Spleen (tissue), 11 donors: Measurements from ENCODE around the gene HLCS. TPM values are rescaled to one million over a fixed set of nuclear protein-coding genes. Genes with fewer than 3 reads are reported as not detected.

Experiments
- DNase-seq: peaks from one replicate; pipeline ENCODE4 v3.0.0-alpha.2; 2020
- H3K27ac ChIP-seq, 8 donors: fragments of 200-600 bp; sonication (generic) in 7 of 8; 1 replicate in 4 of 8; 2 replicates in 4 of 8; pipeline versions ENCODE4 v1.5.0 to v1.8.0; 2016 to 2021; ENCODE audit warnings: inconsistent platforms in 4 of 8, mild to moderate bottlenecking in 4 of 8, moderate library complexity in 1 of 8
- H3K27me3 ChIP-seq, 7 donors: fragments of 200-600 bp; sonication (generic) in 6 of 7; replicated peaks in 1 of 7; 1 replicate in 4 of 7; 2 replicates in 3 of 7; pipeline versions ENCODE4 v1.5.0 to v1.8.0; 2016 to 2021; ENCODE audit warnings: inconsistent platforms in 3 of 7, mild to moderate bottlenecking in 1 of 7
- H3K36me3 ChIP-seq, 6 donors: fragments of 200-600 bp; sonication (generic) in 5 of 6; 1 replicate in 4 of 6; 2 replicates in 2 of 6; pipeline versions ENCODE4 v1.5.0 to v1.8.0; 2016 to 2021; ENCODE audit warnings: inconsistent platforms in 2 of 6
- H3K4me1 ChIP-seq, 6 donors: fragments of 200-600 bp; sonication (generic) in 5 of 6; 1 replicate in 3 of 6; 2 replicates in 3 of 6; pipeline versions ENCODE4 v1.5.0 to v1.8.0; 2016 to 2021; ENCODE audit warnings: inconsistent platforms in 3 of 6
- H3K4me3 ChIP-seq, 8 donors: fragments of 200-600 bp; sonication (generic) in 7 of 8; 1 replicate in 4 of 8; 2 replicates in 4 of 8; pipeline versions ENCODE4 v1.5.0 to v1.8.0; 2016 to 2021; ENCODE audit warnings: inconsistent platforms in 4 of 8, mild to moderate bottlenecking in 4 of 8, moderate library complexity in 2 of 8
- H3K9me3 ChIP-seq, 8 donors: fragments of 200-600 bp; sonication (generic) in 7 of 8; 1 replicate in 4 of 8; 2 replicates in 4 of 8; pipeline versions ENCODE4 v1.5.0 to v1.8.0; 2016 to 2021; ENCODE audit warnings: inconsistent platforms in 4 of 8
- POLR2A ChIP-seq, 3 donors: fragments of 450-650 bp; IDR thresholded peaks; one replicate each; pipeline ENCODE4 v1.5.1; 2017; ENCODE audit warnings: antibody characterized with exemption in 3 of 3, mild to moderate bottlenecking in 1 of 3
- POLR2AphosphoS5 ChIP-seq, 3 donors: sonication (generic); formaldehyde crosslinking; IDR thresholded peaks; one replicate each; pipeline ENCODE4 v1.5.1; 2017; ENCODE audit warnings: antibody characterized with exemption in 3 of 3
- whole genome bisulfite sequencing, 5 donors: extraction: QIAGEN DNeasy Blood & Tissue Kit in 3 of 5; methylation state at CpG; one replicate each; pipeline versions ENCODE4 v1.1.5 to v1.1.7; 2013 to 2018; 5-methylcytosine and 5-hydroxymethylcytosine counted together
- intact Hi-C: fragments of 100-400 bp; cut with DNase I; formaldehyde crosslinking; loops from one replicate; pipeline ENCODE4 v1.15.0; 2023; ENCODE audit warnings: low total_unique reads
- polyA plus RNA-seq, 3 donors: library from polyadenylated mRNA; stranded (reverse); fragments of 200-250 nt; gene quantifications; one replicate each; pipeline ENCODE4 v1.2.1, GENCODE V29; 2013
- total RNA-seq, 7 donors: library from RNA; depleted of rRNA in 3 of 7; stranded (reverse); fragments of >200 nt in 3 of 7; fragmentation: NEBNext Ultra II Directional in 4 of 7; extraction: Animal tissue kit (Norgen Biotek cat#: 25700) in 4 of 7; gene quantifications; one replicate each; pipeline versions ENCODE4 v1.1.0 to v1.2.1, GENCODE V29; 2016 to 2021
- TF ChIP-seq, protein P1 (sequence below), 11 experiments: fragments of 200-600 bp in 7 of 11; fragments of 450-650 bp in 4 of 11; sonication (generic) in 4 of 11; IDR thresholded peaks in 8 of 11; conservative IDR thresholded peaks in 3 of 11; 1 replicate in 7 of 11; 2 replicates in 4 of 11; pipeline versions ENCODE4 v1.4.0 to v1.8.0; 2016 to 2021; ENCODE audit warnings: antibody characterized with exemption in 11 of 11, inconsistent platforms in 4 of 11, mild to moderate bottlenecking in 1 of 11
- donor health status: healthy with polysubstance abuse.
- donor health status: DM: no; HTN: no; CAD: no; lungs with moderate emphysema.
- donor health status: DM: no; HTN: no; CAD: no.
- donor health status: Bipolar disorder and iron deficiency.
- donor health status: healthy.
- donor health status: DM: no; HTN: no; CAD: no.
- donor health status: DM: yes; HTN: yes; CAD: no.

The HLCS gene
- total and polyA plus RNA-seq, 10 donors: 1.7 to 22.8 (median 16.3) TPM

DNA sequence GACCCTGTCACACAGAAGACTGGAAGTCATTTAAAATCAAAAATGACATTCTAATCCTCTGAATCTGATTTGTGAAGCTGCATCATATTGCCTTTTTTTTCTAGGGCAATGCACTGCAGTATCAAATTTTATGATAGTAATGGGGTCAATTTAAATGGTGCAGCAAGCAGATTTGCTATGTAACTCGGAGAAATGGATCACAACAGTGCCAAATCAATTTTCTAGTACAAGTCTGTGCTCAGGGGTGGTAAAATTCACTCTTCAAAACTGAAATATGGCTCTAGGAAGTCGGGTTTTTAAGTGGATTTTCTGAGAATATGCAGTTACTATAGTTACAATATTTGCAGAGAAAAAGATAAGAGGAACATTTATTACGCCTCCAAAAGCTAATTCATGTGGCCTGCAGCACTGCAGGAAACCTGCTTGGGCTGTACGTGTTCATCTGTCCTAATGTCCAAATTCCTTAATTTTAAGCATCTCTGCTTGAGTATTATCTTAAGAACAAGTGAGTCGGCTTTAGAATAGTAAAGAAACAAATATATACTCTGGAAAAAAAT, 31.5 kb downstream of the HLCS start:
- Histone ChIP-seq H3K4me3 (no peak overlapping the region), H3K27me3 (no peaks in the 10 kb centered on the region), H3K36me3 (peaks cover 0 to 45% (median 22%) of the 10 kb centered on the region in 6 donors), H3K4me1 (peaks cover 0 to 5% (median 0%) of the 10 kb centered on the region in 6 donors), H3K9me3 (no peaks in the 10 kb centered on the region), H3K27ac (no peak overlapping the region)
- 42 to 60% (median 52%) methylated on average over 5 of the region's 5 CpGs for WGBS, 5 donors
- intact Hi-C loops: no loop called here
- TF ChIP-seq, protein P1, sequence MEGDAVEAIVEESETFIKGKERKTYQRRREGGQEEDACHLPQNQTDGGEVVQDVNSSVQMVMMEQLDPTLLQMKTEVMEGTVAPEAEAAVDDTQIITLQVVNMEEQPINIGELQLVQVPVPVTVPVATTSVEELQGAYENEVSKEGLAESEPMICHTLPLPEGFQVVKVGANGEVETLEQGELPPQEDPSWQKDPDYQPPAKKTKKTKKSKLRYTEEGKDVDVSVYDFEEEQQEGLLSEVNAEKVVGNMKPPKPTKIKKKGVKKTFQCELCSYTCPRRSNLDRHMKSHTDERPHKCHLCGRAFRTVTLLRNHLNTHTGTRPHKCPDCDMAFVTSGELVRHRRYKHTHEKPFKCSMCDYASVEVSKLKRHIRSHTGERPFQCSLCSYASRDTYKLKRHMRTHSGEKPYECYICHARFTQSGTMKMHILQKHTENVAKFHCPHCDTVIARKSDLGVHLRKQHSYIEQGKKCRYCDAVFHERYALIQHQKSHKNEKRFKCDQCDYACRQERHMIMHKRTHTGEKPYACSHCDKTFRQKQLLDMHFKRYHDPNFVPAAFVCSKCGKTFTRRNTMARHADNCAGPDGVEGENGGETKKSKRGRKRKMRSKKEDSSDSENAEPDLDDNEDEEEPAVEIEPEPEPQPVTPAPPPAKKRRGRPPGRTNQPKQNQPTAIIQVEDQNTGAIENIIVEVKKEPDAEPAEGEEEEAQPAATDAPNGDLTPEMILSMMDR (IDR thresholded peaks at IDR 0.05 in 8 of 11, conservative IDR thresholded peaks at IDR 0.05 in 3 of 11): no peak
- DNase-seq: no peak

DNA sequence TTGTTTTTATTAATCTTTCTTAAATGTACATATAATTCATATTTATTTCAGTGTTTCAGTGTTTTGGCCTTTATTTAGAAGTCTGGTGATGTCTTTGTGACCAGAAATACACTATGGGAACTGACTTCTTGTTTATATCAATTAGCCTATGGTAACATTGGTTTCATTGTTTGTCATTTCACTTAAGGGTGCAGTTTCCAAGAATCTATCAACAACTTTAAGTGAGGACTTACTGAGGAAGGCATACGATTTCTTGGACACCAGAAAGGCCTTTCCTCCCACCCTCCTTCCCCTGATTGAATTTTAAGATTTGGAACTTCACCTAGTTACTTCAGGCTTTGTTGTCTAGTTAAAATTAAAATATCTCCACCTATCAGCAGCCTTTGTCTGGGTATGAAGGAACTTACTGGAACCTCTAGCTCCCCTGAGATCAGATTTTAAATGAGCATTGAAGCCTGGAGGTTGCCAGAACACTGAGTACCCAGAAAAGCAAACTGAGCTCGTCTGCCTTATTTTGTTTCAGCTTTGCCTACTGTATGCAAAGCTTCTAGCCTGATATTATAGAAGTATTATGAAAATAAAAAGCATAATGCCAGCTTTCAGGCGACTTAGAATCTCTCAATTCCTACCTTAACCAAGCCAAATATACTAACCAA, 34.2 kb downstream of the HLCS start:
- H3K4me3 ChIP-seq: no peak overlapping the region
- H3K9me3 ChIP-seq: no peaks in the 10 kb centered on the region
- H3K36me3 ChIP-seq: peaks cover 0 to 55% (median 20%) of the 10 kb centered on the region in 6 donors
- DNase-seq: no peak
- WGBS, 5 donors: 83 to 93% (median 86%) methylated on average over 3 of the region's 3 CpGs
- TF ChIP-seq POLR2A (IDR thresholded peaks at IDR 0.05) (no peak), POLR2AphosphoS5 (IDR thresholded peaks at IDR 0.05) (no peak)
- TF ChIP-seq, protein P1 (IDR thresholded peaks at IDR 0.05 in 8 of 11, conservative IDR thresholded peaks at IDR 0.05 in 3 of 11): no peak
- no peak overlapping the region for H3K27ac ChIP-seq
- intact Hi-C loops: no loop called here
- peaks cover 0 to 11% (median 6%) of the 10 kb centered on the region in 6 donors for H3K4me1 ChIP-seq
- H3K27me3 ChIP-seq: no peaks in the 10 kb centered on the region

DNA sequence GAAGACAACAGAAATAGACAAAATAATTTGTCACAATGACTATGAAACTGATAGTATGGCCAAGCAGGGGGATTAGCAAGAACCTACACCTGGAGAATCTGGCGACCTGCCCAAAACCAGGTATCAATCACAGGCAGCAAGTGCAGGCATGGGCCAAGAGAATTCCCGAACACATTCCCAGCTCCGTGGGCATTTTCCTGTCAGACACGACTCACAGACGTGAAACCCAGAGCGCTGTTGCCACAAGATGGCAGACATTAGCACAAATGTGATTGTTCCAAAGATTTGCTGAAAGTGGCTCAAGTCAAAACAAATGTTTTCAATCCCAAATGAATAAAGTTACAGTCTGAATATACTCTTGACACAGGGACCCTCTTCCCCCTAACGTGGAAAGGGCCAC, 36.8 kb downstream of the HLCS start:
- H3K36me3 ChIP-seq: peaks cover 0 to 51% (median 6%) of the 10 kb centered on the region in 6 donors
- WGBS, 5 donors: 73 to 88% (median 82%) methylated on average over 7 of the region's 7 CpGs
- no peak overlapping the region for H3K4me3 ChIP-seq
- H3K27me3 ChIP-seq: no peaks in the 10 kb centered on the region
- H3K27ac ChIP-seq: no peak overlapping the region
- no peak for DNase-seq
- H3K9me3 ChIP-seq: no peaks in the 10 kb centered on the region
- TF ChIP-seq, protein P1 (IDR thresholded peaks at IDR 0.05 in 8 of 11, conservative IDR thresholded peaks at IDR 0.05 in 3 of 11): no peak
- TF ChIP-seq POLR2AphosphoS5 (IDR thresholded peaks at IDR 0.05): no peak
- TF ChIP-seq POLR2A (IDR thresholded peaks at IDR 0.05): no peak
- peaks cover 0 to 11% (median 6%) of the 10 kb centered on the region in 6 donors for H3K4me1 ChIP-seq
- intact Hi-C loops: loop anchor here (5.0 to 10.0 kb wide), 2 partner anchors 295 to 427 kb away; no protein-coding TSS in a partner anchor

DNA sequence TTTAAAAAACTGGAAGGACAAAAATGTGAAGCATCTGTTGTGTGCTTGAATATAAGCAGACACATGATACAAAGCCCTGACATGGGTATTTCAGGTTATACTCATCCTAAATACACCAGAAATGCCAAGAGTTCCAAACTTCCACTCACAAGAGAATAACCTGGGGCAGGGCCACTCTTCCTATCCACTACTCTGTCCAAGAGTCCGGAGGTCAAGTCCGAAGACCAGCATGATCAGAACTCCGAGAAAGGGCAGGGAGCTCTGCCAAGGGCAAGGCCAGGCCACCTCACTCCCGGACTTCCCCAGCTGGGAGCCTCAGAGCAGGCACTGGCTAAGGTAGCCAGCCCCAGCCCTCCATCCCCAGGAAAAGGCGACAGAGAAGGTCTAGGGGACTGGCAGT, 37.5 kb downstream of the HLCS start:
- H3K36me3 ChIP-seq: peaks cover 0 to 47% (median 6%) of the 10 kb centered on the region in 6 donors
- no peak overlapping the region for H3K4me3 ChIP-seq
- H3K27me3 ChIP-seq: no peaks in the 10 kb centered on the region
- H3K27ac ChIP-seq: no peak overlapping the region
- intact Hi-C loops: loop anchor here (5.0 to 10.0 kb wide), 2 partner anchors 294 to 427 kb away; no protein-coding TSS in a partner anchor
- TF ChIP-seq, protein P1 (IDR thresholded peaks at IDR 0.05 in 8 of 11, conservative IDR thresholded peaks at IDR 0.05 in 3 of 11): no peak
- no peak for TF ChIP-seq POLR2AphosphoS5 (IDR thresholded peaks at IDR 0.05)
- no peak for TF ChIP-seq POLR2A (IDR thresholded peaks at IDR 0.05)
- DNase-seq: no peak
- 79 to 94% (median 89%) methylated on average over 3 to 5 of the region's 5 CpGs for WGBS, 5 donors
- H3K9me3 ChIP-seq: no peaks in the 10 kb centered on the region
- H3K4me1 ChIP-seq: peaks cover 0 to 11% (median 6%) of the 10 kb centered on the region in 6 donors
